HepG2 (cell line): ENCODE results near the gene HEXIM1. TPM values are rescaled to one million over a fixed set of nuclear protein-coding genes. Genes with fewer than 3 reads are reported as not detected.
A peak's percentile ranks its signal among the peaks of the same experiment; 100 is the strongest.

Source experiments
- ARHGAP35 ChIP-seq: sonication (generic); formaldehyde crosslinking; IDR thresholded peaks from 2 replicates; pipeline ENCODE4 v1.9.0; 2022; ENCODE audit warnings: mild to moderate bottlenecking, inconsistent platforms, moderate library complexity, missing genetic modification reagents, borderline replicate concordance
- ASH2L ChIP-seq: fragments of 300-600, 200-600 bp; sonication (generic); IDR thresholded peaks from 2 replicates; pipeline ENCODE4 v1.7.0; 2017; ENCODE audit warnings: low read depth, mild to moderate bottlenecking, moderate library complexity, mixed read lengths, low read length; ENCODE audit not compliant: insufficient read length
- ETV6 ChIP-seq: sonication (generic); formaldehyde crosslinking; conservative IDR thresholded peaks from 2 replicates; pipeline ENCODE4 v1.4.0; 2020; ENCODE audit warnings: missing genetic modification reagents
- FOXA1 ChIP-seq, 2 experiments: fragments of 450-650 bp in 1 of 2; sonication (generic) in 1 of 2; formaldehyde crosslinking in 1 of 2; IDR thresholded peaks; 2 replicates each; pipeline versions ENCODE4 v1.4.0 to v1.6.1; 2016 to 2020; ENCODE audit warnings: missing genetic modification reagents in 1 of 2
- FOXK1 ChIP-seq: sonication (generic); formaldehyde crosslinking; IDR thresholded peaks from 2 replicates; pipeline ENCODE4 v1.4.0; 2020; ENCODE audit warnings: low read depth, missing genetic modification reagents, borderline replicate concordance
- HDAC6 ChIP-seq: fragments of 200-600 bp; sonication (generic); IDR thresholded peaks from 2 replicates; pipeline ENCODE4 v1.7.0; 2017; ENCODE audit warnings: mild to moderate bottlenecking, antibody characterized with exemption, low read length, low read depth
- MLLT10 ChIP-seq: sonication (generic); formaldehyde crosslinking; IDR thresholded peaks from 2 replicates; pipeline ENCODE4 v1.4.0; 2020; ENCODE audit warnings: missing genetic modification reagents
- NFKB2 ChIP-seq: sonication (generic); formaldehyde crosslinking; IDR thresholded peaks from 2 replicates; pipeline ENCODE4 v1.4.0; 2020; ENCODE audit warnings: missing genetic modification reagents, borderline replicate concordance
- RORA ChIP-seq: sonication (generic); formaldehyde crosslinking; IDR thresholded peaks from 2 replicates; pipeline ENCODE4 v1.5.0; 2020; ENCODE audit warnings: mild to moderate bottlenecking, missing genetic modification reagents, moderate library complexity
- SETDB1 ChIP-seq: sonication (generic); formaldehyde crosslinking; IDR thresholded peaks from 2 replicates; pipeline ENCODE4 v1.5.1; 2020; ENCODE audit warnings: missing genetic modification reagents, mild to moderate bottlenecking, borderline replicate concordance
- SSRP1 ChIP-seq: IDR thresholded peaks from 2 replicates; pipeline ENCODE4 v1.6.1; 2016; ENCODE audit warnings: control low read depth
- USF2 ChIP-seq, 2 experiments: sonication (generic) in 1 of 2; formaldehyde crosslinking in 1 of 2; IDR thresholded peaks; 2 replicates each; pipeline versions ENCODE4 v1.5.1 to v1.6.1; 2011 to 2020; ENCODE audit warnings: borderline replicate concordance in 1 of 2, low read depth in 1 of 2, low read length in 1 of 2, mild to moderate bottlenecking in 1 of 2, missing genetic modification reagents in 1 of 2, moderate library complexity in 1 of 2
- ZFP36L2 ChIP-seq: sonication (generic); formaldehyde crosslinking; IDR thresholded peaks from 2 replicates; pipeline ENCODE4 v1.4.0; 2020; ENCODE audit warnings: missing genetic modification reagents
- ZKSCAN5 ChIP-seq: sonication (generic); formaldehyde crosslinking; IDR thresholded peaks from 2 replicates; pipeline ENCODE4 v1.5.1; 2020; ENCODE audit warnings: mild to moderate bottlenecking, missing genetic modification reagents
- ZNF142 ChIP-seq: sonication (generic); formaldehyde crosslinking; IDR thresholded peaks from 2 replicates; pipeline ENCODE4 v1.4.0; 2020; ENCODE audit warnings: missing genetic modification reagents
- ZNF224 ChIP-seq: sonication (generic); formaldehyde crosslinking; IDR thresholded peaks from 2 replicates; pipeline ENCODE4 v1.5.0; 2020; ENCODE audit warnings: mild to moderate bottlenecking, missing genetic modification reagents
- ZNF253 ChIP-seq: sonication (generic); formaldehyde crosslinking; IDR thresholded peaks from 2 replicates; pipeline ENCODE4 v1.8.0; 2022; ENCODE audit warnings: mild to moderate bottlenecking, missing genetic modification reagents, borderline replicate concordance
- ZNF563 ChIP-seq: sonication (generic); formaldehyde crosslinking; IDR thresholded peaks from 2 replicates; pipeline ENCODE4 v1.8.0; 2022; ENCODE audit warnings: mild to moderate bottlenecking, moderate library complexity, missing genetic modification reagents
- ZNF572 ChIP-seq: sonication (generic); formaldehyde crosslinking; IDR thresholded peaks from 2 replicates; pipeline ENCODE4 v1.5.1; 2020; ENCODE audit warnings: mild to moderate bottlenecking, missing genetic modification reagents
- ZNF788 ChIP-seq: sonication (generic); formaldehyde crosslinking; IDR thresholded peaks from 2 replicates; pipeline ENCODE4 v1.5.0; 2020; ENCODE audit warnings: mild to moderate bottlenecking, missing genetic modification reagents, borderline replicate concordance
- polyA plus RNA-seq, 8 experiments: library from polyadenylated mRNA; depleted of rRNA in 3 of 8; stranded (reverse) in 7 of 8; unstranded in 1 of 8; fragments of >200 nt; fragmentation: Illumina TruSeq in 4 of 8; extraction: Trizol in 4 of 8; gene quantifications; 2 replicates each; pipeline versions ENCODE4 v1.2.1 to v1.2.3, GENCODE V29; 2011 to 2016; ENCODE audit warnings: low read depth in 4 of 8, missing spikeins in 1 of 8, mixed read lengths in 1 of 8; ENCODE audit not compliant: insufficient read depth in 1 of 8
- total RNA-seq, 5 experiments: library from RNA; depleted of rRNA; stranded (reverse); fragments of >200 nt; fragmentation: Illumina TruSeq; extraction: Trizol; gene quantifications; 2 replicates each; pipeline ENCODE4 v1.2.3, GENCODE V29; 2016; ENCODE audit warnings: low read depth in 1 of 5

The HEXIM1 gene
- total and polyA plus RNA-seq, 2 of the 13 experiments (the other 11 are each of a cell fraction or from before 2014, with no cell fraction given): 10.5 to 16.6 TPM

- TF ChIP-seq FOXK1 (CRISPR knock-in tag) (no peak), RORA (CRISPR knock-in tag) (no peak), SSRP1 (no peak), ZNF224 (no peak), NFKB2 (CRISPR knock-in tag) (no peak; the same call in 1 of the 2 replicates), MLLT10 (no peak), ZNF788 (CRISPR knock-in tag) (no peak), ZKSCAN5 (CRISPR knock-in tag) (no peak), ZNF253 (CRISPR knock-in tag) (no peak), ZNF142 (CRISPR knock-in tag) (peak; percentile 45; the same call in 1 of the 2 replicates), ZNF563 (CRISPR knock-in tag) (no peak), ZFP36L2 (CRISPR knock-in tag) (no peak), HDAC6 (no peak), USF2 (IDR thresholded peaks at IDR 0.05; ENCODE audit: low read depth, low read length) (no peak), USF2 (CRISPR knock-in tag; IDR thresholded peaks at IDR 0.05; ENCODE audit: borderline replicate concordance) (no peak), ARHGAP35 (CRISPR knock-in tag) (no peak), ASH2L (no peak), ZNF572 (no peak), ETV6 (no peak), FOXA1 (IDR thresholded peaks at IDR 0.05) (no peak), FOXA1 (CRISPR knock-in tag; IDR thresholded peaks at IDR 0.05) (no peak), SETDB1 (CRISPR knock-in tag) (no peak)
Measured at GRCh38 chr17:45172232-45172540, 23.9 kb downstream of the HEXIM1 start (continued).
